AML-193 (cell line): ENCODE data around the gene CYP2A6.
A peak's percentile ranks its signal among the peaks of the same experiment; 100 is the strongest.
"Not testable (repeated sequence)": the region's sequence is repeated elsewhere in the genome, so short reads cannot be mapped to it uniquely, and the experiment has no call there.

Experiments used
- DNase-seq, 2 experiments: peaks; one replicate each; lab custom pipeline; 2025; lab: John Stamatoyannopoulos, UW

Gene CYP2A6

GRCh38 chr19:40846722-40847121 is 3.5 kb downstream of the CYP2A6 start:
- not testable (repeated sequence) for DNase-seq

GRCh38 chr19:40843653-40844052 is 6.6 kb downstream of the CYP2A6 start:
- peak in 1 of 2 experiments; percentile 10 for DNase-seq

DNA sequence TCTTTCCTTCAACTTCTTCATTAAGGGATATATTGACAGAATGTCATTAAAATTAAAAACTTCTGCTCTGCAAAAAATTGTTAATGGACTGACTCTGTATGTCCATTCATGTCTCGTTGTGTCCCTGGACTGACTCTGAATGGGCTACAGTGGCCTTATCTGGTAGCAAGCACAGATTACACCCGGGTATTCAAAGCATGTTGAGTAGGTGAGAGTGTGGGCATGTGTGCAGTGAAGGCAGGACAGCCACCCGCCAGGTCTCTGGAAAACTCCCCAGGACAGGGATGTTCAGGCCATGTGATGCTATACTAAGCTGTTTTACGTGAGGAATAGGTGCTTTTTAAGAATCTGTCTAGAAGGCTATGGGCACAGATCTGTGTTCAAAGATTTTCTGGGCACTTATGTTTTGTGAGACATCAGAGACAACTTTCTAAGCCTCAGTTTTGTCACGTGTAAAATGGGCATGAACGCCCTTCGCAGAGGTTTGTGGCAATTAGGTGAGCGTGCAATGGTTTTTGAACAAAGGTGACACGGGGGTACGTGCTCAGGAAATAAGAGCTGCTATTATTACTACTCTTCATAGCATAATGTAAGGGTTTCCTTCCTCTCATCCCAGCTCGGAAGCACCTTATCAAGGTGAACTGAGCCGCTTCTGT is 7.1 kb downstream of the CYP2A6 start:
- DNase-seq = not testable (repeated sequence)

DNA sequence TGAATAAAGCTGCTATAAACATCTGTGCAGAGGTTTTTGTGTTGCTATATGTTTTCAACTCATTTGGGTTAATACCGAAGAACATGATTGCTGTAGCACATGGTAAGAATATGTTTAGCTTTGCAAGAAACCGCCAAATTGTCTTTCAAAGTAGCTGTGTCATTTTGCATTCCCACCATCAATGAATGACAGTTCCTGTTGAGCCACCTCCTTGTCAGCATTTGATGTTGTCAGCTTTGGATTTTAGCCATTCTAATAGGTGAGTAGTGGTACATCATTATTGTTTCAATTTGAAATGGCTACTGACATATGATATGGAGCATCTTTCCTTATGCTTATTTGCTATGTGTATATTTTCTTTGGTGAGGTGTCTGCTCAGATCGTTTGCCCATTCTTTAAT is 8.2 kb downstream of the CYP2A6 start:
- not testable (repeated sequence) for DNase-seq

DNA sequence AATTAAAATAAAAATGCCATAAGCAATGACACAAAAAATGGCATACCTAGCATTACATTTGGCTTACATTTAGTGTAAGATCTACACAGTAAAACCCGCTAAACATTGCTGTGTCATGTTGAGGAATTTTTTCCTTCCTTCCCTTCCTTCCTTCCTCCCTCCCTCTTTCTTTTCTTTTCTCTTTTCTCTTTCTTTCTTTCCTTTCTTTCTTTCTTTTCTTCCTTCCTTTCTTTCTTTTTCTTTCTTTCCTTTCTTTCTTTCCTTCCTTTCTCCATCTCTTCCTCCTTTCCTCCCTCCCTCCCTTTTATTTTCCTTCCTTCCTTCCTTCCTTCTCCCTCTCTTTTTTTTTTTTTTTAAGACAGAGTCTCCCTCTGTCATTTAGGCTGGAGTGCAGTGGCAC is 11.8 kb downstream of the CYP2A6 start:
- not testable (repeated sequence) for DNase-seq

DNA sequence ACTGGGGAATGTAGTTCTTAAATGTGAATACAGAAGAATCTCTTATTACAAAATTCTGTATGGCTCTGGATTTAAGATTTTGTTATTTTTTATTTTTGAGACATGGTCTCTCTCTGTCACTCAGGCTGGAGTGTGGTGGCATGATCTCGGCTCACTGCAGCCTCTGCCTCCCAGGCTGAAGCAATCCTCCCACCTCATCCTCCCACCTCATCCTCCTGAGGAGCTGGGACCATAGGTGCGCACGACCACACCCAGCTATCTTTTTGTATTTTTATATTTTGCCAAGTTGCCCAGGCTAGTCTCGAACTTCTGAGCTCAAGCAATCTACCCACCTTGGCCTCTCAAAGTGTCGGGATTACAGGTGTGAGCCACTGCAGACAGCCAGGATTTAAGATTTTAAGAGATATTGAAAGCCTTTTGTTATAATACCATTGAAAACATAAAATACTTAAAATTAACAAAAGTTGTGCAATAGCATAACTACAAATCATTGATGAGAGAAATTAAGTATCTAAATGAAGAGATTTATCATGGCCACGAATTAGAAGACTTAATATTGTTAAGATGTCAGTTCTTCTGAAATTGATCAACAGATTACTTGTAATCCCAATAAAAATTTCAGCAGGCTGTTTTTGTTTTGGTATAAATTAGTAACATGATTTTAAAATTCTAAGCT is 13.4 kb downstream of the CYP2A6 start:
- DNase-seq = no peak

- DNase-seq = not testable (repeated sequence)
Observed at GRCh38 chr19:40833728-40834533, 16.3 kb downstream of the CYP2A6 start.

- DNase-seq = not testable (repeated sequence)
Observed at GRCh38 chr19:40832431-40832790, 17.8 kb downstream of the CYP2A6 start.

DNA sequence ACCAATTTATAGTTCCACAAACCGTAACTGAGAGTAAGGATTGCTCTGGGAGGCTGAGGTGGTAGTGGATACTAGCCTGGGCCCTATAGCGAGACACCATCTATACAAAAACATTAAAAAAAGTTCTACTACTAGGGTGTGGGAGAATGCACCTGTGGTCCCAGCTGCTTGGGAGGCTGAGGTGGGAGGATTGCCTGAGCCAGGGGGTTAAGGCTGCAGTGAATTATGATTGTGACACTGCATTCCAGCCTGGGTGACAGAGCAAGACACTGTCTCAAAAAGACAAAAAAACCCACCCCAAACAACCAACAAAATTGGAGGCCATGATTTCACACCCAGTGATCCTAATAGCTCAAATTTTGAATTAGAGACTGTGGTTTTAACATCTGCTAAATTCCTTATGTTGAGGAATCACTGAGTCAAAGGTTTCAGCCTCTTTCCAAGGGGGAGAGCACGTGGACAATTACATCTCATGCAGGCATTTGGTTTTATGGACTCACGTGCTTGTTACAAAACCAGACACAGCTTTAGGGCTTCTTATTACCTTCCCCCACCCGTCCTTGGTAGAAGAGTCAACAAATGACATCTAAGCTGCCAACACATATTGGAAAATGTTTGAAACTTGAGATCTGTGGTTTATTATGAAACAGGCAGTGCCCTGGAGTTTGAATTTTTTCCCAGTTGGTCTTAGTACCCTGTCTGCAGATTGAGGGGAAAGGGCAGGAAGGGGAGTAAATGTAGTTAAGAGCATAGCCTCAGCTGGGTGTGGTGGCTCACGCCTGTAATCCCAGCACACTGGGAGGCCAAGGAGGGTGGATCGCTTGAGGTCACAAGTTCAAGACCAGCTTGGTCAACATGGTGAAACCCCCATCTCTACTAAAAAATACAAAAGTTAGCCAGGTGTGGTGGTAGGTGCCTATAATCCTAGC is 18.5 kb downstream of the CYP2A6 start:
- peak; percentile 58 to 66 for DNase-seq

- not testable (repeated sequence) for DNase-seq
Observed at GRCh38 chr19:40830741-40831140, 19.5 kb downstream of the CYP2A6 start.

DNA sequence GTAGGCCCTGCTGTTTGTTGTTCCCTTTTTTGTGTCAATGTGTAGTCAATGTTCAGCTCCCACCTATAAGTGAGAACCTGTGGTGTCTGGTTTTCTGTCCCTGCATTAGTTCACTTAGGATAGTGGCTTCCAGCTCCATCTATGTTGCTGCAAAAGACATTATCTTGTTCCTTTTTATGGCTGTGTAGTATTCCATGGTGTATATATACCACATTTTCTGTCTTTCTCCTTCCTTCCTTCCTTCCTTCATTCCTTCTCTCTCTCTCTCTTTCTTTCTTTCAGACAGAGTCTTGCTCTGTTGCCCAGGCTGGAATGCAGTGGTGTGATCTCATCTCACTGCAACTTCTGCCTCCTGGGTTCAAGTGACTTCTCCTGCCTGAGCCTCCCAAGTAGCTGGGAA is 21.0 kb downstream of the CYP2A6 start:
- no peak for DNase-seq

GRCh38 chr19:40827386-40828247 is 22.6 kb downstream of the CYP2A6 start:
- DNase-seq = no peak

GRCh38 chr19:40826699-40827385 is 23.4 kb downstream of the CYP2A6 start:
- not testable (repeated sequence) for DNase-seq

- not testable (repeated sequence) for DNase-seq
Observed at GRCh38 chr19:40826312-40826698, 23.9 kb downstream of the CYP2A6 start.

DNA sequence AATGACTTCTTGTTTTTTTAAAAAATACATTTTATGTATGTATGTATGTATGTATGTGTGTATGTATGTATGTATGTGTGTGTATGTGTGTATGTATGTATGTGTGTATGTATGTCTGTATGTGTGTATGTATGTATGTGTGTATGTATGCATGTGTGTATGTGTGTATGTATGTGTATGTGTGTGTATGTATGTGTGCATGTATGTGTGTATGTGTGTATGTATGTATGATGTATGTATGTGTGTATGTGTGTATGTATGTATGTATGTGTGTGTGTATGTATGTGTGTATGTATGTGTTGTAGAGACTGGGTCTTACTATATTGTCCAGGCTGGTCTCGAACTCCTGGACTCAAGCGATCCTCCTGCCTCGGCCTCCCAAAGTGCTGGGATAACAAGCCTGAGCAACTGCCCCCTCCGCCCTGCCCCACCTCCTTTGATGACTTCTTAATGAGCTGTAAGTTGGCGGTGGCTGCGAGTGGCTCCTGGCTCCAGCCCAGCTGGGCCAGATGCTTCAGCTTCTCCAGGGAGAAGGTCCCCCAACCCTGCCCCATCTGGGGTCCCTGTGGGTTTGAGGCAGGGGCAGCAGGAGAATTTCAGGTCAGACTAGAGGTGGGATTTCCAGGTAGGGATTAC is 24.7 kb downstream of the CYP2A6 start:
- not testable (repeated sequence) for DNase-seq

GRCh38 chr19:40824916-40825315 is 25.3 kb downstream of the CYP2A6 start:
- not testable (repeated sequence) for DNase-seq

- peak; percentile 58 to 65 for DNase-seq
Observed at GRCh38 chr19:40822704-40823553, 27.3 kb downstream of the CYP2A6 start.

- DNase-seq = no peak
Observed at GRCh38 chr19:40822161-40822560, 28.1 kb downstream of the CYP2A6 start.
